CD4-positive, alpha-beta T cell treated with Interleukin-6 at 100 ng/mL for 8 hours (primary cell): ENCODE results near the gene BGN.

Source experiments
- DNase-seq: peaks from one replicate; pipeline ENCODE4 v3.0.0-alpha.2; 2020; ENCODE audit warnings: mixed read lengths, low spot score

BGN gene

GRCh38 chrX:153526801-153527200, 32.0 kb downstream of the BGN start:
- no peak for DNase-seq

- DNase-seq, result no peak
Measured at GRCh38 chrX:153527208-153527607, 32.4 kb downstream of the BGN start.

DNA sequence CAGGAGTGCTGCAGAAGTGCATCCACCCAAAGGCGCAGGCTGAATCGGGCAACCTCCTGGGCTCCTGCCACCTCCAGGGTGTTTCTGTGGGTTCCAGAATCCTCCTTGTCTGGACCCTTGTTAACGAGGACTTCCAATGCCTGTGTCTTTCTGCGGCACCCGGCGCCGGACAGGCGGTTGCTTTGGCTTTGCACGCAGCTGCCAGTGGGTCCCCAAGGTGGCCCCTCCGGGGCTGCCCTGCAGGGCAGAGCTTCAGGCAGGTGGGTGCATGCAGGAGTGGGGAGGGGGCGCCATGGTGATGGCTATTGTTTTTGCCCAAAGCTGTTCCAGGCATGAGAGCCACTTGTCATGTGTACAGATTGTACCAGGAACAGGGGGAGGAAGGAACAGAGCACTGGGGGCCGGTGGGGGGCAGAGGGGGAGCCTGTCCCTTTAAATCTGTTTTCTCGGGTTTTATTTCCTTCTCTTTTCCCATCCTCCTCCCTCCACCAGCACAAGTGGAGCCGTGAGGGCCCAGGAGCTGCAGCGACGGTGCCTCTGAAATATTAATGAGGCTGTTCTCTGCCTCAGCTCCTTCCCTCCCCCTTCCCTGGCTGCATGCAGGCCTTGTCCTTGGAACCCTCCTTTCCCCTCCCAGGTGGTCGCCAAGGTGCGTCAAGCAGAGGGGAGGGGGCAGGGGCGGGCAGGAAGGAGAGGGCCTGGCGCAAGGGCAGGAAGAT, 35.8 kb downstream of the BGN start:
- no peak for DNase-seq

GRCh38 chrX:153533091-153533490, 38.3 kb downstream of the BGN start:
- no peak for DNase-seq

GRCh38 chrX:153537080-153537479, 42.3 kb downstream of the BGN start:
- no peak for DNase-seq

DNA sequence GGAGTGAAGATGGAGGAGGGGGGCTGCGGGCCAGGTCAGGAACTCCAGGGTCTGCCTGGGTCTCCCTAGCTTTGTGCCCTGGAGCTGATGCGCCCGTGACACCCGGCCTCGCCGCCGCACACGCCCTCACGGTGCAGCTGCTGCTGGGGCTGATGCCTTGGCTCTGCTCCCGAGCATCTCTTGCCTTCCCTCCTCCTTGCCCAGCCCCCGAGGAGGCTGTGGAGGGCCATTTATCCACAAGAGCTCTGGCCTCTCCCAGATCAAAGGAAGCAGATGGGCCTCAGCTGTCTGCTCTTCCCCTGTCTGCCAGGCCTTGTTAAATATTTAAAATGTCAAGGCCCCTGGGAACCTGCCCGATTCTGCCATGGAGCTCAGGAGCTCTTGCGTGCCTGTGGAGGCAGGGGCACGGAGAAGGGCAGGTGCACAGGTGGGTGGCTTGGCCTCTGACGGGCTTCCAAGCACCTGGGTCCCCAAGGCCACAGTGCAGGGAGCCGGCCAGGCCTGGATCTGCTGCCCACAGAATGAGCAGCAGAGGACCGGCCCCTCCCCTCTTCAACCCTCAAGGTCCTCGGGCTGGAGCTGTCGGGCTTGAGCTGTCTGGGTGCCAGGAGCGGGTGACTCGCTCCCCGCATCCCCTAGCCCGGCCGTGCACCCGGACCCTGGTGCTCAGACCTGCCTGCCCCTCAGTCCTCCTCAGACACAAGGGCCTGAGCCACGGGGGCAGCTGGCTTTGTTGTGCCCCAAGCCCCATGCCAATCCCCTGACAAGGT, 42.9 kb downstream of the BGN start:
- no peak for DNase-seq

DNA sequence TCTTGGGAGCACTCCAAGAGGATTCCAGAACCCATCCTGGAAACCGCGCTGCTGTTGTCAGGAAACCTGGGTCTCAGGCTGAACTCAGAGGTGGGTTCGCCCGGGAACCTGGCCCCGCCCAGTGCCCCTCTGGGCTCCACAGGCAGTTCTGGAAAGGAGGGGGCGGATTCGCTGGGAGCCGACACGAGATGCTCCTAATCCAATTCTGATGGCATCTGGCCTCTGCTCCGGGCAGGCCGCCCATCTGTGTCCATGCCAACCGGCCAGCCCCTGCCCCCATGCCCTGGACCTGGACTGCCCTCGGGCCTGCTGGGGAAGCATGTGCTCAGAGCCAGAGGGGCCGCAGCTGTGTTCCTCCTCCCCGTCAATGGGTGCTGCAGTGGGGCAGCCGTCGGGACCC, 43.6 kb downstream of the BGN start:
- DNase-seq, result no peak

DNA sequence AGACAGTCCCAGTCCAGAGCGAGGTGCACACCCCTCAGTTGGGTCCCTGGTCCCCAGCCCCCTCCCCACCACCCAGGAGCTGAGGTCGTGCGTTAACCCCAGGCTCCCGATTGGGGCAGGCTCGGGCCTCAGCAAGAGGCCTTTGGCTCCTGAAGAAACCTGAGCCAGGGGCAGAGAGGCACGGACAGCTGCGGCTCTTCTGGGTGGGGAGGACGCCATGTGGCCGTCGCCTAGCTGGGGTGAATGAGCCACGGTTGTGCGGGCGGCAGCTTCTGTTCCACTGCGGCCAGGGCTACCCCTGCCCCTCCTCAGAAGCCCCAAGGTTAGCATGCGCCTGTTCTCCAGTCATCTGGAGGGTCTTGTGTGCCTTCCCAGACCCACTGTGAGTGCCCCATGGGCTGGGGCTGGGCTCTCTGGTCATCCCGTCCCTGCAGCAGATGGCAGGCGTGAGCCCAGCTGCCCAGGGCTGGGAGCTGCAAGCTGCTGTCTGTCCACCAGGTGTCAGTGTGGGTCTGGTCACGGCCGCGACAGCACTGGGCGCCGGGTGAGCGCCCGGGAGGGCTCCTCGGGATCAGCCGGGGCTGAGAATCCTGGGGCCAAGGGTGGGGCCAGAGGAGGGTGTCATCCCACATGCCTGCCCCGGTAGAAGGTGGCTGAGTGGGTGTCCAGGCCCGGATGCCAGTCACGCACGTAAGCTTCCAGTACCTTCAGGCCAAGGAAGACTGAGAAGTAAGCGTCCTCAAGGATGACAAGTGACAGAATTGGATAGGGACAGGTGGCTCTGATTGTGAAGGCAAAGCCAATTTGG, 44.6 kb downstream of the BGN start:
- DNase-seq, result peak; percentile 47

GRCh38 chrX:153539979-153540358, 45.2 kb downstream of the BGN start:
- DNase-seq, result no peak

- DNase-seq, result no peak
Measured at GRCh38 chrX:153544727-153545126, 49.9 kb downstream of the BGN start.

DNA sequence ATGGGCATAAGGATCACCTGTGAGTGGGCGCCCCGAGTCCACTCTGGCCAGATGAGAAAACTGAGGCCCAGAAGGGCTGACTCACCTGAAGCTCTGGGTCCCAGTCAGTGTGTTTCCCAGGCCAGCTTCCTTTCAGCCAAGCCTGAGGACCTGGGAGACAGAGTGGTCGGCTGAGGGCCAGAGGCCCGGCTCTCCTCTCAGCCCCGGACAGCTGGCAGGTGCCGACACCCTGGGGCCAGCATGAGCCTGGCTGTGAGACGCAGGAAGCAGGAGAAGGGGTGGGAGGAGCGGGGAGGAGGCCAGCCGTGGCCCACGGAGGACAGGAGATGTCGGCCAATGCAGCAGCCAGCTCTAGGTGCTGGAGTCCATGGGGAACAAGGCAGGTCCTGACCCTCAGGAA, 51.6 kb downstream of the BGN start:
- no peak for DNase-seq

GRCh38 chrX:153547195-153547594, 52.4 kb downstream of the BGN start:
- no peak for DNase-seq

GRCh38 chrX:153549231-153549630, 54.5 kb downstream of the BGN start:
- DNase-seq, result no peak

DNA sequence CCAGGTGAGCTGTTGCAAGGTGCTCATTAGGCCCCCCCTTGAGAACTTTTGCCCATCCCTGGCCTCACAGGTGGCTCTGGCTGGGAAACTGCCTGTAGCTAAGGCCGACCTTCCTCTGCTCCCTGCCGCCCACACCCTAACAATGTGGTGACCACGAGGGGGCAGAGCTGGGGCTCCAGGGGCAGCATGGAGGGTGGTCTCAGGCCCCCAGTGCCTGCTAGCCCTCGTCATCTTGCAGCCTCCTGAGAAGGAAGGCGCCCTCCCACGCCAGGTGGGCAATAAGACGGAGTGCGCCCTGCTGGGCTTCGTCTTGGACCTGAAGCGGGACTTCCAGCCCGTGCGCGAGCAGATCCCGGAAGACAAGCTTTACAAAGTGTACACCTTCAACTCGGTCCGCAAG, 55.0 kb downstream of the BGN start:
- DNase-seq, result no peak

GRCh38 chrX:153551135-153551534, 56.4 kb downstream of the BGN start:
- no peak for DNase-seq

DNA sequence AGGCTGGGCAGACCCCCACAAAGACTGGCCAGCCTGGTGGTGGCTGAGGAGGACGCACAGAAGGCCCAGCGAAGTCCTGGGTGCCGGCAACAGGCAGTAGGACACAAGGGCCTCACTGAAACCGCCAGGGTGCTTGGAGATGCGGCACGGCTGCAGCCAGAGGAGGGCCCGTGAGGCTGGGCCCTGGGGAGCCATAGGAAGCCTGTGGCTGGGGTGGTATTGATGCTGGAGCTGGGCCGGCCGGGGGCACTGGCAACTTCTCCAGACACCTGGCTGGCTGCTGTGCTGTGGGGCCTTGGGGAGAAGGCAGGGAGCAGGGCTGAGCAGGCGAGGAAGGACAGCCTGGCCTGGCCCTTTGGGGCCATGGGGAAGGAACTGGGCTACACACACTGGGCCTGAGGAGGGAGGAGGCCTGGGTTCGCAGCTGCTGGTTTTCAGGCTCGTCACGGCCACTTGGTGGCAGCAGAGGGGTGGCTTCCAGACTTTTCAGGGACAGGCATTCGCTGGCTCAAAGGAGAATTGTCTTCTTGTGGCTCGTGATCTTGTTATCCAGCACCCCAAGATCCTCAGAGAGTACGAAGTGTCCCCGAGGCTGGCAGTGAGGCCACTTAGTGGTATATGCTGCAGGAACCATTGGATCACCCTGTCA, 59.9 kb downstream of the BGN start:
- DNase-seq, result peak; percentile 52

DNA sequence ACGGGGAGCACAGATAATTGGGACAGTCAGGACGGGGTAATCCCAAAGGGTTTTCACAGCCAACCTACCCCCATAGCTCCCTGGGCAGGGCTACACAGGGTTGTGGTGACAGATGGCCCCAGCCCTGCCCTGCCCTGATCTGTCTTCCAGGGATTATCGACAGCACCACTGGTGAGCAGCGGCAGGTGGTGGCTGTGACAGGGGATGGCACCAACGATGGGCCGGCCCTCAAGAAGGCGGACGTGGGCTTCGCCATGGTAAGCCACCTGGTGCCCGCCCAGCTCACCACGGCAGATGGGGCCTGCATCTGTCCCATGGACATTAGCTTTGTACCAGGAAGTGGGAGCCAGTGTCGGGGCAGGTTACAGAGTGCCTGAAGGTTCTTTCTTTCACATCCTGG, 62.0 kb downstream of the BGN start:
- no peak for DNase-seq

DNA sequence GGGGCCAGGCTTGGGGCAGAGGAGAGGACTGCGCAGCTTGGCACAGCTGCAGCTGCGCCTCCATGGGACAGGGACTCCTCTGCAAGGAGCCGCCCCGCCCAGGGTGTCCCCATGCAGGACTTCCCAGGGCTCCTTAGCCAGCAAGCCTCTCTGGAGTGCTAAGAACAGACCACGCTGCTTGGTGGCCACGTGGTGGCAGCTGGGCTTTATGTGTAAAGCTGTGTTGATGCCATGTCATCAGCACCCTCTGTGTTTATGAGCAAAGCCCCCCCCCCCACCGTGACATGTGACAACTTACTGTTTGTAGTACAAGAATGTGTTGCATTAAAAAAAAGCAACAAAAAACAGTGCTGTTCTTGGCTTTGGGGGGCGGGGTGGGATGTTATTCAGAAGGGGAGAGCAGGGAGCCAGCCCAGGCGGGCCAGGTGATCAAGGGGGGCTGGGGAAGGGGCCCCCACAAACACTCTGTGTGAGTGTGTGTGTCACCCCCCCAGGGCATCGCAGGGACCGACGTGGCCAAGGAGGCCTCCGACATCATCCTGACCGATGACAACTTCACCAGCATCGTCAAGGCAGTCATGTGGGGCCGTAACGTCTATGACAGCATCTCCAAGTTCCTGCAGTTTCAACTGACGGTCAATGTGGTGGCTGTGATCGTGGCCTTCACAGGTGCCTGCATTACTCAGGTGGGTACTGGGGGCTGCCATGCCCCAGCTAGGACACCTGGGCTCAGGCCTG, 63.0 kb downstream of the BGN start:
- no peak for DNase-seq
